Glutamatergic neuron (in vitro differentiated cells): ENCODE data around the gene TTC39C. TPM values are rescaled to one million over a fixed set of nuclear protein-coding genes. Genes with fewer than 3 reads are reported as not detected.

ENCODE experiments used
- DNase-seq: peaks from one replicate; pipeline ENCODE4 v3.0.0; 2022
- H3K27ac Mint-ChIP-seq: one replicate; pipeline ENCODE4 v1.8.0; 2020; ENCODE audit warnings: mild to moderate bottlenecking, mixed read lengths, inconsistent platforms; ENCODE audit not compliant: unreplicated experiment
- H3K27me3 Mint-ChIP-seq: one replicate; pipeline ENCODE4 v1.8.0; 2020; ENCODE audit warnings: mild to moderate bottlenecking, moderate library complexity, mixed read lengths, inconsistent platforms; ENCODE audit not compliant: unreplicated experiment
- H3K36me3 Mint-ChIP-seq: one replicate; pipeline ENCODE4 v1.8.0; 2020; ENCODE audit warnings: mild to moderate bottlenecking, mixed read lengths, inconsistent platforms; ENCODE audit not compliant: unreplicated experiment
- H3K4me1 Mint-ChIP-seq: one replicate; pipeline ENCODE4 v1.8.0; 2020; ENCODE audit warnings: mild to moderate bottlenecking, low read depth, mixed read lengths, inconsistent platforms; ENCODE audit not compliant: unreplicated experiment
- H3K4me3 Mint-ChIP-seq: one replicate; pipeline ENCODE4 v1.8.0; 2020; ENCODE audit warnings: mild to moderate bottlenecking, mixed read lengths, inconsistent platforms; ENCODE audit not compliant: unreplicated experiment
- H3K9me3 Mint-ChIP-seq: one replicate; pipeline ENCODE4 v1.8.0; 2020; ENCODE audit warnings: mild to moderate bottlenecking, moderate library complexity, mixed read lengths, inconsistent platforms; ENCODE audit not compliant: unreplicated experiment
- CTCF ChIP-seq: fragments of 200-600 bp; sonication (generic); IDR thresholded peaks from one replicate; pipeline ENCODE4 v1.5.0; 2021; ENCODE audit not compliant: partially characterized antibody, unreplicated experiment
- total RNA-seq: library from RNA; stranded (reverse); fragmentation: NEBNext Ultra II Directional; extraction: Animal tissue kit (Norgen Biotek cat#: 25700); gene quantifications from one replicate; pipeline ENCODE4 v1.2.1, GENCODE V29; 2021; ENCODE audit not compliant: unreplicated experiment

Gene TTC39C
- total RNA-seq, 1 donor from 2014 or later = 29.2 TPM

- no peak for DNase-seq
- TF ChIP-seq CTCF = no peak
- H3K4me3 Mint-ChIP-seq = no peak overlapping the region
- no peaks in the 10 kb centered on the region for H3K27me3 Mint-ChIP-seq
- H3K4me1 Mint-ChIP-seq = no peaks in the 10 kb centered on the region
- H3K36me3 Mint-ChIP-seq = no peaks in the 10 kb centered on the region
- H3K27ac Mint-ChIP-seq = no peak overlapping the region
- H3K9me3 Mint-ChIP-seq = no peaks in the 10 kb centered on the region
Measured at GRCh38 chr18:24170360-24170759, 155.8 kb downstream of the TTC39C start.

GRCh38 chr18:24173997-24174396, 159.4 kb downstream of the TTC39C start:
- Mint-ChIP-seq H3K27ac (no peak overlapping the region), H3K4me3 (no peak overlapping the region), H3K4me1 (no peaks in the 10 kb centered on the region), H3K36me3 (no peaks in the 10 kb centered on the region), H3K9me3 (no peaks in the 10 kb centered on the region), H3K27me3 (no peaks in the 10 kb centered on the region)
- no peak for DNase-seq
- TF ChIP-seq CTCF = no peak

GRCh38 chr18:24176727-24177416, 162.3 kb downstream of the TTC39C start:
- H3K27me3 Mint-ChIP-seq = no peaks in the 10 kb centered on the region
- H3K4me3 Mint-ChIP-seq = no peak overlapping the region
- H3K9me3 Mint-ChIP-seq = no peaks in the 10 kb centered on the region
- no peak overlapping the region for H3K27ac Mint-ChIP-seq
- H3K36me3 Mint-ChIP-seq = no peaks in the 10 kb centered on the region
- H3K4me1 Mint-ChIP-seq = no peaks in the 10 kb centered on the region
- peak; percentile 72 for TF ChIP-seq CTCF
- peak; percentile 79 for DNase-seq

GRCh38 chr18:24177499-24178133, 163.1 kb downstream of the TTC39C start:
- H3K9me3 Mint-ChIP-seq = no peaks in the 10 kb centered on the region

More at GRCh38 chr18:24177499-24178133, 163.1 kb downstream of the TTC39C start:
- no peak overlapping the region for H3K4me3 Mint-ChIP-seq
- no peaks in the 10 kb centered on the region for H3K36me3 Mint-ChIP-seq
- H3K27ac Mint-ChIP-seq = no peak overlapping the region
- no peaks in the 10 kb centered on the region for H3K4me1 Mint-ChIP-seq
- DNase-seq = no peak
- H3K27me3 Mint-ChIP-seq = no peaks in the 10 kb centered on the region
- no peak for TF ChIP-seq CTCF
